Stimulated activated CD8-positive, alpha-beta memory T cell treated with anti-CD3 and anti-CD28 coated beads, Interleukin-12 subunit alpha, Interleukin-12 subunit beta, amount 100 ng/mL, for 4 hours (primary cell): ENCODE results near the gene SF3B4.
A peak's percentile ranks its signal among the peaks of the same experiment; 100 is the strongest.
"Not testable (repeated sequence)": the region's sequence is repeated elsewhere in the genome, so short reads cannot be mapped to it uniquely, and the experiment has no call there.

Experiments used
- DNase-seq: peaks from one replicate; pipeline ENCODE4 v3.0.0-alpha.2; 2020; ENCODE audit warnings: low read depth

Gene SF3B4

DNA sequence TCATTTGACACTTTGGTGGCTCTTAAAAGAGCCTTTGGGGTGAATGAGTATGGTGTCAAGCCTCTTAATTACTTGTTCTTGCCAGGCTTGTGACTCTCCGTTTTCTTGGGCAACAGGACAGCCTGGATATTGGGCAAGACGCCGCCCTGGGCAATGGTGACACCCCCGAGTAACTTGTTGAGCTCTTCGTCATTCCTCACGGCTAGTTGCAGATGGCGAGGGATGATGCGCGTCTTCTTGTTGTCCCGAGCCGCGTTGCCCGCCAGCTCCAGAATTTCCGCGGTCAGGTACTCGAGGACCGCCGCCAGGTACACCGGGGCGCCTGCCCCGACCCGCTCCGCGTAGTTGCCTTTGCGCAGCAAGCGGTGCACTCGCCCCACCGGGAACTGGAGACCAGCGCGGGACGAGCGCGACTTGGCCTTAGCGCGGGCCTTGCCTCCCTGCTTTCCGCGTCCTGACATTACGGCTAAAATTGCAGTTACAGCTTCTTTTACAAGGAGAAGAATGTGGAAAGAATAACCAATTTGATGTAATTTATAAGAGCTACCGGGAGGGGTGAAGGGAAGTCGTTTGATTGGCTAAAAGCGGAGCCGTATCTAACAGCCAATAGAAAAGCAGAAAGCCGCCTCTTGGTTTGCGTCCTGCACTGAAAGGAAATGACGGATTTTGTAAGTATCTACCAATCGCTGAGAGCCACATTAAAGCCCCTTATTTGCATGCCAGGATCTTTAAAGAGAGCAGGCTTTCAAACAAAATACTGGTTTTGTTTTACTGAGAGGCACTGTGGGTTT, 40.0 kb downstream of the SF3B4 start:
- peak; percentile 47 for DNase-seq

- not testable (repeated sequence) for DNase-seq
Observed at GRCh38 chr1:149887196-149887455, 40.5 kb downstream of the SF3B4 start.

DNA sequence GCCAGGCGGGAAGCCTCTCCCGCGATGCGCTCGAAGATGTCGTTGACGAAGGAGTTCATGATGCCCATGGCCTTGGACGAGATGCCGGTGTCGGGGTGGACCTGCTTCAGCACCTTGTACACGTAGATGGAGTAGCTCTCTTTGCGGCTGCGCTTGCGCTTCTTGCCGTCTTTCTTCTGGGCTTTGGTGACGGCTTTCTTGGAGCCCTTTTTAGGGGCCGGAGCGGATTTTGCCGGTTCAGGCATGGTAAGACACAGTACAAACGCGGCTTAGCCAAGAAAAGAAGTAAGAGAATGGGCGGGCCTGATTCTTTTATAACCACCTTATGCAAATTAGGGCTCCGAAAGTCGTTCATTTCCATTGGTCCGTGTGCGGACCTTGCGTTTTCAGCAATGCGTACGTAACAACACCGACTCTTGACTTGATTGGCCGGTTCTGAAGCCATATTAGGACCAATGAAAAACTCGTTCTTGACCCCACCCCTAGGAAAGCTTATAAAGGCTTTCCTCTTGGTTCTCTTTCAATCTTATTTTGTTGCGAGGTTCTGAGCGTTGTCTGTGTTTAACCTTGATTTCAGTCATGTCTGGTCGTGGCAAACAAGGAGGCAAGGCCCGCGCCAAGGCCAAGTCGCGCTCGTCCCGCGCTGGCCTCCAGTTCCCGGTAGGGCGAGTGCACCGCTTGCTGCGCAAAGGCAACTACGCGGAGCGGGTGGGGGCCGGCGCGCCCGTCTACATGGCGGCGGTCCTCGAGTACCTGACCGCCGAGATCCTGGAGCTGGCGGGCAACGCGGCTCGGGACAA, 41.0 kb downstream of the SF3B4 start:
- DNase-seq = peak; percentile 57

GRCh38 chr1:149886121-149886395, 41.5 kb downstream of the SF3B4 start:
- DNase-seq = not testable (repeated sequence)

GRCh38 chr1:149885339-149886120, 42.1 kb downstream of the SF3B4 start:
- DNase-seq = peak; percentile 31

- no peak for DNase-seq
Observed at GRCh38 chr1:149884433-149885338, 42.9 kb downstream of the SF3B4 start.

DNA sequence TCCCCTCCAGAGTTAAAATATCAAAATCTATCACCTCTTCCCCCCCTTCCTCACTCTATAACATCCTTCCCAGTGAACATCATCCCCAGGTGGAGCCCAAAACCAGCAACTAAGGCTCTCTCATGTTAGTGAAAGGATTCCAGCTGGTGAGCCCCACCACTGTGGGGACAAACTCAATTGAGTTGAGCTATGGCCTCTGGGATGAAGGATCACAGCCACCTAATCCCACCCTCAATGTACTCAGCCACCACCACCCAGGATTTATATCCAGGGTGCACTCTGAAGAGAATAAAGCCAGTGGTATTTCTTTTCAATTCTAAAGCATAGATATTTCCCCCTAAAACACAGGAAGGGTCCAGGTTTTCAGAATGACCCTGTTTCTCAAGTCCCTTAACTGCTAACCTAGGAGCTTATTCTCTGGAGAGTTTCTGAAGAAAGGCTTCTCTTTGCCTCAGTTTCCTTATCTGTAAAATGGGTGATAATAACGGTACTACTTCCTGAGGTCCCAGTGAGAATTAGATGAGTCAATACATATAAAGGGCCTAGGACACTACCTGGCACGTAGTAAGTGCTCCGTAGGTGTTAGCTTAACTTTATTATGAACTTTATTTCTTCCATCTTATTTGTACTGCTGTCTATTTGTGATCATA, 43.9 kb downstream of the SF3B4 start:
- no peak for DNase-seq

DNA sequence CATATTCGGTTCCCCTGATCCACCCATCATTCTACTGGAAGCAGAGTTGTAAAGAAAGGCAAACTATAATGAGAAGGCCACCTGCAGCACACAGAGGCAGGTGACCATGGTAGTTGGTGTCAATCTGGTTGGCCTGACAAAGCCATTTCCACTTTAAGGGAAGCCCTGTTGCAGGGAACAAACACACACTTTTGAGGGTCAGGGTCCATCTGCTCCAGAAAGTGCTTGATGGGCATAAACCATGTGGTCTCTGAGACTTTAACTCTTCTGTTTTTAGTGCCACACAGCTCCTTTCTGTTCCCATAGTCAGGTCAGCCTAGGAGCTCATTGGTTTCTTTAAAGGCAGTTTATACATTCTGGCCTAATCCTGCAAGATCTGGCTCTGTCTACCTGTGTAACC, 45.7 kb downstream of the SF3B4 start:
- no peak for DNase-seq

DNA sequence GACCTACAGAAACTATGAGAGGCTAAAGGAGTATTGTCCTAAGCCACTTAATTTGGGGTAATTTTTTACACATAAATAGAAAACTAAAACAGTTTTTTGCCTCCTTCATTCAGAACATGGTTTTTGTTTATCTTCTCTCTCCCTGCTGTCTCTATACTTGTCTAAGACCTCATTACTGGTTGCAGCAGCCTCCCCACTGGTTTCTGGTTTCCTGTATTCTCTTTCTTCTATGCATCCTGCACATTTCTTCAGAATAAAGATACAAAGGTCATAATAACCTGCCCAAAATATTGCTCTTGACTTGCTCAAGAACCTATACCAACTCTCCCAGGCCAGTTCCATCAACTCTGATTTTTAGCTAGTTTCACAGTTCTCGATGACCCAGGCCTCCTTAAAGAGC, 48.0 kb downstream of the SF3B4 start:
- no peak for DNase-seq

DNA sequence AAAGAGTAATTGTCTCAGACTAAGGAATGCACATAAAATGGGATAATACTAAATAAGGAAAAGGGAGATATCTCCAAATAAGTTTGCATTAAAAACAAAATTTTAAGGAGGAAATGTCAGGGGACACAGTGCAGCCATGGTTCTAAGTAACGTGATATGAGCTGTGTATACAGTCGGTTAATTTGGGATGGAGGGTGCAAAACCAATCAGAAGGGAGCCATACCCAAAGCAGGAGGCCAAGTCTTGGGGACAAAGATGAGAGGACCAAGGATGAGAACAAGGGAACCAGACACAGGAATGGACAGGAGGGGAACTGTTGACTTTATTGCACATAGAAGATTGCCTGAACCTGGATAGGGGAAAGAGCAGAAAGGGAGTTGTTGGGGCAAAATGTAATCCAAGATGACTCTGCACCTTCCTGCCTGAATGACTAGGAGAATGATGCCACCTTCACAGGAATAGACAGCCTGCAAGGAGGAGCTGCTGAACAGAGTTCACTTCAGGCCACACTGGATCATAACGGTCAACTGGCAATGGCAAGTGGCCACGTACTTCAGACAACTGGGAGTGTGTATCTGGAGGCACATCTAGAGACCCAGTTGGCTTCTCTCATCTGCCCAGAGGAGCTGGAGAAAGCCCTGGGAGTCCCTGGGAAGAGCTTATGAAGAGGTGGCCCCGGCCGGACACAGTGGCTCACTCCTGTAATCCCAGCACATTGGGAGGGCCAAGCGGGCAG, 50.2 kb downstream of the SF3B4 start:
- no peak for DNase-seq
